Fibroblast of mammary gland (primary cell): ENCODE data around the gene GSTM4.

Experiments used
- DNase-seq: peaks from one replicate; pipeline ENCODE4 v3.0.0-alpha.2; 2010; ENCODE audit warnings: low read depth
- H3K4me3 ChIP-seq: 2 replicates; pipeline ENCODE4 v1.5.1; 2011; ENCODE audit warnings: low read depth, mild to moderate bottlenecking, low read length, moderate library complexity; ENCODE audit not compliant: control insufficient read depth
- TF ChIP-seq, protein P1 (sequence below): conservative IDR thresholded peaks from 2 replicates; pipeline ENCODE4 v1.5.1; 2011; ENCODE audit warnings: low read depth, low read length, inconsistent platforms; ENCODE audit not compliant: control insufficient read depth, insufficient read depth

The GSTM4 gene

DNA sequence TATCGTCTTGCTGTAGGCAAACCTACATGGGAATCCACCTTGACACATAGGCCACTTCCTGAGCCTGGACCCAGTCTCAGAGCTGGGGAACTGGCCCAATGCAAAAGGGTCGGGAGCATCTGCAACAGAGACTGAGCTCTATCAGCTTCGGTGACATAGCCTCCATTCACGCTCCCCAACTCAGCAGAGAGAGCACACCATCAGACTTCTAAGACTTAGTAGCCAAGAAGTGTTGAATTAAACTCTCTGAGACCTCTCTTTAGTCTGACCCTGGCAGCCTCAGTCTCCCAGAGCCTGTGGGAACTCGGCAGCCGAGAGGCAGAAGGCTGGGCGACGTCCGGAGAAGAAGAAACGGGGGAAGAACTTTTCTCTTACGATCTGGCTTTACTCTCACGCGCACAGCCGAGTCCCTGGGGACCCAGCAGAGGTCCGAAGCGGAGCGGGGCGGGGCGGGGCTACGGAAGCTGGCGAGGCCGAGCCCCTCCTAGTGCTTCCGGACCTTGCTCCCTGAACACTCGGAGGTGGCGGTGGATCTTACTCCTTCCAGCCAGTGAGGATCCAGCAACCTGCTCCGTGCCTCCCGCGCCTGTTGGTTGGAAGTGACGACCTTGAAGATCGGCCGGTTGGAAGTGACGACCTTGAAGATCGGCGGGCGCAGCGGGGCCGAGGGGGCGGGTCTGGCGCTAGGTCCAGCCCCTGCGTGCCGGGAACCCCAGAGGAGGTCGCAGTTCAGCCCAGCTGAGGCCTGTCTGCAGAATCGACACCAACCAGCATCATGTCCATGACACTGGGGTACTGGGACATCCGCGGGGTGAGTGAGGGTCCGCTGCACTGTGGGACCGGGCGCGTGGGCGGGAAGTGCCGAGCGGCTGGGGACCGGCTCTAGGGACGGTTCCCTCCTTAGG, at the start of gene GSTM4:
TSS of gene GSTM4 (plus strand) at position 485 of the 905 bp plus-strand sequence. CDS start at position 776, 291 bp downstream.
- TF ChIP-seq, protein P1, sequence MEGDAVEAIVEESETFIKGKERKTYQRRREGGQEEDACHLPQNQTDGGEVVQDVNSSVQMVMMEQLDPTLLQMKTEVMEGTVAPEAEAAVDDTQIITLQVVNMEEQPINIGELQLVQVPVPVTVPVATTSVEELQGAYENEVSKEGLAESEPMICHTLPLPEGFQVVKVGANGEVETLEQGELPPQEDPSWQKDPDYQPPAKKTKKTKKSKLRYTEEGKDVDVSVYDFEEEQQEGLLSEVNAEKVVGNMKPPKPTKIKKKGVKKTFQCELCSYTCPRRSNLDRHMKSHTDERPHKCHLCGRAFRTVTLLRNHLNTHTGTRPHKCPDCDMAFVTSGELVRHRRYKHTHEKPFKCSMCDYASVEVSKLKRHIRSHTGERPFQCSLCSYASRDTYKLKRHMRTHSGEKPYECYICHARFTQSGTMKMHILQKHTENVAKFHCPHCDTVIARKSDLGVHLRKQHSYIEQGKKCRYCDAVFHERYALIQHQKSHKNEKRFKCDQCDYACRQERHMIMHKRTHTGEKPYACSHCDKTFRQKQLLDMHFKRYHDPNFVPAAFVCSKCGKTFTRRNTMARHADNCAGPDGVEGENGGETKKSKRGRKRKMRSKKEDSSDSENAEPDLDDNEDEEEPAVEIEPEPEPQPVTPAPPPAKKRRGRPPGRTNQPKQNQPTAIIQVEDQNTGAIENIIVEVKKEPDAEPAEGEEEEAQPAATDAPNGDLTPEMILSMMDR, result no peak
- DNase-seq, result peak; percentile 71
- H3K4me3 ChIP-seq, result peak within 1 kb of the TSS; percentile 78

DNA sequence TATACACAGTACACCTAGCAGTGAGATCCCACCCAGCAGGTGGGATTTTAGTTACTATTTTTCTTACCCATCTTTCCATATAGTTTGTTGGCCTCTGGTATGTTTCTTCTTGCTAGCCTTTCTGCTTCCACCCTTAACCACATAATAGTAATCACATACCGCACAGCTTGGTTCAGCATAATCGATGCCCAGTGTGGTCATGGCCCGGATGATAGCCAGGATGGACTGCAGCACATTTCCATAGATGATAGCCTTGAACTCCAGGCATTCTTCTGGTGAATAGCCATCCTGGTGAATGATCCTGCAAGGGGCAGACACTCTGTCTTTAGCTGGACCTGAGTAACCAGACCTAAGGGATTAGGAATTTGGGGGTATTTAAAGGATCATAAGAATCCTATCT, 46.0 kb upstream of the GSTM4 start:
- TF ChIP-seq, protein P1, result no peak
- H3K4me3 ChIP-seq, result no peak overlapping the region
- no peak for DNase-seq

DNA sequence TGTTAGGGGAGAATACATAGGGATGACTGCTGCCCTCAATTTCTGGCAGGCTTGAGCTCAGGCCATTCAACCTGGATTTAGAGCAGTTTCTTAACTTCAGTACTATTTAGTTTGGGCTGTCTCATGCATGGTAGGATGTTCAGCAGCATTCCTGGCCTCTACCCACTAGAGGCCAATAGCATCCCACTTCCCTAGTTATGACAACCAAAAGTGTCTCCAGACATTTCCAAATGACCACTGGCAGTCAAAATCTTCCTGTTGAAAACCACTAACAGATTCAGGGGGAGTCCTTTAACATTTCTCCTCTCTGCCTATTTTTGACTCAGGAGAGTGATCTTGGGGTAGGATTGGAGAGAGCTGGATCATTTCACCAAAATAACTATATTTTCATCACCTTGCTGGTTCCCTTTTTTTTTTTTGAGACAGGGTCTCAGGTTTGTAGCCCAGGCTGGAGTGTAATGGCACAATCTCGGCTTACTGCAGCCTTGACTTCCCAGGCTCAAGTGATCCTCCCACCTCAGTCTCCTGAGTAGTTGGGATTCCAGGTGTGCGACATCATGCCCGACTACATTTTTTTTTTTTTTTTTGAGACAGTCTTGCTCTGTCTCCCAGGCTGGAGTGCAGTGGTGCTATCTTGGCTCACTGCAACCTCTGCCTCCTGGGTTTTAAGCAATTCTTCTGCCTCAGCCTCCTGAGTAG, 45.1 kb upstream of the GSTM4 start:
- DNase-seq, result no peak
- TF ChIP-seq, protein P1, result no peak
- no peak overlapping the region for H3K4me3 ChIP-seq

DNA sequence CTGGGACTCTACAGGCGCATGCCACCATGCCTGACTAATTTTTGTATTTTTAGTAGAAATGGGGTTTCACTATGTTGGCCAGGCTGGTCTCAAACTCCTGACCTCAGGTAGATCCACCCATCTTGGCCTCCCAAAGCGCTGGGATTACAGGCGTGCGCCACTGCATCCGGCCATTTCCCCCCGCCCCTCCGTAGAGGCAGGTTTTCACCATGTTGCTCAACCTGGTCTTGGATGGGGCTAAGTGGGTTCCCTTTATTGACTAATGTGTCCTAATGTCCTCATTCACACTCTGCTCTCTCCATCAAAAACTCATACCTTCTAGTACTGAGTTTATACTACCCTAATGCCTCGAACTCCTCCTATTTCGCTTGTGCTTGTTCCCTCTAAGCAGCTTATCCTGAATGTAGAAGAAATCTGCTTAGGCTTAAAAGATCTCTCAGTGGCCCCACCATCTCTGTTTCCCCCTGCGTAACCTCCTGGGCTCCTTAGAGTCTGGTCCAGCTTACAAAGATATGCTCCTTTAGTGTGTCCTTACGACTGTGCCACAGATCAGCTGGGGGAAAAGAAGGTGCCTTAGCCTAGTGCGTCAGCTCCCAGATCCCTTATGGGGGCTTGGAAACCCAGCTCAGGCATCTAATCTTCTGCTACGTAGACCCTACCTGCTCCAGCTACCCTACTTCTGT, 44.5 kb upstream of the GSTM4 start:
- no peak overlapping the region for H3K4me3 ChIP-seq
- TF ChIP-seq, protein P1, result no peak

DNA sequence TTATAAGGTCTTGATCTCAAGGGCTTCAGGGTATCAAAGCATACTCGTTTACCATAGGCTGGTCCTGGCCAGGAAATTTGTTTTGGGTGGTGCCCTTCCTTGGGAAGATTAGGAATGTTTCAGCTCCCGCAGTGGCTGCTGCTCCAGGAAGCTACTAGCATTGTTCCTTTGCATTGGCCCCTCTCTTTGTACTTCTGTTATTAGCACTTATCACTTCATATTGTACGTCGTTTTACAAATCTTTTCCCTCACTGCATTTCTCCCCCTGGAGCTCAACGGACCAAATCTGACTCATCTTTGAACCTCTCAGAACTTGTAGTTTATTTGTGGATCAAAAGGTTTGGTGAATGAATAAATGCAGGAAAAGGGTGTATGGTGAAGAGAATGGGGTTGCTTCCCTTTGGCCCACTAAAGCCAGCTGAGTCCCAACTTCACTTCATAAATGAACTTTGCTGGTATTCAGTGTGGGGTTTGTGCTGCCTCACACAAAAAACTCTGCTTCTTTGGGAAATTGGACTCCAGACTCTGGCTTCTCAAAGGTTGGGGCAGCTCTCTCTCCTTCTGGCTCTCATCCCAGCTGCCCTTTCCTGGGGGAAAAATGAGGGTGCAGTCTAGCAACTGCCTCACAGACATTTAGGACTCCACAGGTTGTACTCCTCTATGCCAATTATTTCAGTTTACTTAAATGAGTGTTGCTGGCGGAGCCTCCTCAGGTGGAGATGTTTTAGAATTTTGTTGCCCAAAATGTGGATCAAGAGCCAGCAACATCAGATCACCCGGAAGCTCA, 42.3 kb upstream of the GSTM4 start:
- TF ChIP-seq, protein P1, result no peak
- H3K4me3 ChIP-seq, result no peak overlapping the region
- DNase-seq, result peak; percentile 29

More for the DNA sequence above, 44.5 kb upstream of the GSTM4 start:
- no peak for DNase-seq

DNA sequence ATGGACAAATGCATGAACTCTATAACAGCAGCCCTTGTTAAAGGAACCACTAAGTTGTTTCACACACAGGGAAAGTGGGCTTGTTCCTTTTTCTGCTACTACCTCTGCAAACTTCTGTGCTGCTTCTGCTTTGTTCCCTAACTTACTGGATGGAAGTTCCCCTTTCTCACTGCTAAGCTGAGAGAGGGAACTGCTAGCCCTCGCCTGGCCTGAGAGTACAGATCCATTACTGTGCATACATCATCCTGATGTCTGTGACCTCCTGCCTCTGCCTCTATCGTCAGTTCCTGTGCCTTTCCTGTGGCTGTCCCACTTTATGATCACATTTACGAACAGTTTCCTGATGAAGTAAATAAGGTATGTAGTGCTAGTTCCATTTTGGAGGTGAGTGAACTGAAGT, 40.0 kb upstream of the GSTM4 start:
- no peak for DNase-seq

More for the DNA sequence above, 40.0 kb upstream of the GSTM4 start:
- TF ChIP-seq, protein P1, result no peak
- H3K4me3 ChIP-seq, result no peak overlapping the region
